ENCODE data around the gene ARL16.

Gene ARL16

GRCh38 chr17:81712468-81713003 is 28.9 kb upstream of the ARL16 start:
- peak overlapping the region; percentile 91 for H3K9ac ChIP-seq
- H2AFZ ChIP-seq = peak overlapping the region; percentile 69
- peak; percentile 30 for TF ChIP-seq CTCF (IDR thresholded peaks at IDR 0.05)
- H3K36me3 ChIP-seq (ENCODE audit: control insufficient read depth, insufficient read depth, low read length) = no peaks in the 10 kb centered on the region
- H3K4me1 ChIP-seq = peaks cover 30% of the 10 kb centered on the region
- peak overlapping the region; percentile 81 for H3K4me3 ChIP-seq (ENCODE audit: low read depth, low read length)
- peak overlapping the region; percentile 96 for H3K27ac ChIP-seq
- H3K4me2 ChIP-seq (ENCODE audit: low read length) = peak overlapping the region; percentile 93
- H3K27me3 ChIP-seq (ENCODE audit: control insufficient read depth, insufficient read depth, low read length) = no peaks in the 10 kb centered on the region
- peaks cover 14% of the 10 kb centered on the region for H3K79me2 ChIP-seq
- no peaks in the 10 kb centered on the region for H3K9me3 ChIP-seq (ENCODE audit: control insufficient read depth, low read length)

- Histone ChIP-seq H2AFZ (peak within 1 kb of the TSS; percentile 86), H3K4me2 (ENCODE audit: low read length) (peak within 1 kb of the TSS; percentile 93), H3K36me3 (ENCODE audit: control insufficient read depth, insufficient read depth, low read length) (no peaks in the 10 kb centered on the region), H3K4me3 (ENCODE audit: low read depth, low read length) (peak within 1 kb of the TSS; percentile 81), H3K27ac (peak within 1 kb of the TSS; percentile 96), H3K9me3 (ENCODE audit: control insufficient read depth, low read length) (no peaks in the 10 kb centered on the region), H3K4me1 (peaks cover 30% of the 10 kb centered on the region), H3K79me2 (peaks cover 14% of the 10 kb centered on the region), H3K9ac (peak within 1 kb of the TSS; percentile 91), H3K27me3 (ENCODE audit: control insufficient read depth, insufficient read depth, low read length) (no peaks in the 10 kb centered on the region)
- TF ChIP-seq CTCF (IDR thresholded peaks at IDR 0.05) = no peak
Measured at GRCh38 chr17:81711814-81712467, 28.3 kb upstream of the ARL16 start, which contains the start of gene SLC25A10. TSS of gene SLC25A10 (plus strand) at chr17:81712284. CDS start at chr17:81712427, 143 bp downstream.

GRCh38 chr17:81710514-81711308 is 27.1 kb upstream of the ARL16 start:
- Histone ChIP-seq H3K36me3 (ENCODE audit: control insufficient read depth, insufficient read depth, low read length) (no peaks in the 10 kb centered on the region), H3K27ac (peak overlapping the region; percentile 67), H3K4me2 (ENCODE audit: low read length) (peak overlapping the region; percentile 68), H2AFZ (peak overlapping the region; percentile 29), H3K79me2 (peaks cover 14% of the 10 kb centered on the region), H3K9ac (no peak overlapping the region), H3K9me3 (ENCODE audit: control insufficient read depth, low read length) (no peaks in the 10 kb centered on the region), H3K4me1 (peaks cover 30% of the 10 kb centered on the region), H3K27me3 (ENCODE audit: control insufficient read depth, insufficient read depth, low read length) (no peaks in the 10 kb centered on the region), H3K4me3 (ENCODE audit: low read depth, low read length) (peak overlapping the region; percentile 46)
- no peak for TF ChIP-seq CTCF (IDR thresholded peaks at IDR 0.05)

GRCh38 chr17:81708739-81709185 is 25.2 kb upstream of the ARL16 start:
- H3K4me1 ChIP-seq = peaks cover 29% of the 10 kb centered on the region
- no peak for TF ChIP-seq CTCF (IDR thresholded peaks at IDR 0.05)
- H3K9me3 ChIP-seq (ENCODE audit: control insufficient read depth, low read length) = no peaks in the 10 kb centered on the region
- peaks cover 8% of the 10 kb centered on the region for H3K79me2 ChIP-seq
- H3K27ac ChIP-seq = no peak overlapping the region
- H3K36me3 ChIP-seq (ENCODE audit: control insufficient read depth, insufficient read depth, low read length) = no peaks in the 10 kb centered on the region
- no peak overlapping the region for H3K4me2 ChIP-seq (ENCODE audit: low read length)
- H2AFZ ChIP-seq = no peak overlapping the region
- H3K4me3 ChIP-seq (ENCODE audit: low read depth, low read length) = no peak overlapping the region
- no peak overlapping the region for H3K9ac ChIP-seq
- no peaks in the 10 kb centered on the region for H3K27me3 ChIP-seq (ENCODE audit: control insufficient read depth, insufficient read depth, low read length)

All from parathyroid adenoma (tissue), 2 donors.